Effector memory CD4-positive, alpha-beta T cell (primary cell): ENCODE measurements around the gene CDKL2.

Source experiments
- DNase-seq, 3 donors: peaks; one replicate each; pipeline ENCODE4 v3.0.0-alpha.2; 2020
- H3K27ac ChIP-seq: 2 replicates; pipeline ENCODE4 v1.7.0; 2013; ENCODE audit warnings: mild to moderate bottlenecking, low read length, moderate library complexity; ENCODE audit not compliant: insufficient read depth, poor library complexity, severe bottlenecking
- H3K27me3 ChIP-seq: replicated peaks from 2 replicates; pipeline ENCODE4 v1.7.0; 2013; ENCODE audit warnings: mild to moderate bottlenecking, low read length; ENCODE audit not compliant: insufficient read depth, control insufficient read depth, poor library complexity, severe bottlenecking
- H3K36me3 ChIP-seq: 2 replicates; pipeline ENCODE4 v1.7.0; 2013; ENCODE audit warnings: mild to moderate bottlenecking, low read length, moderate library complexity; ENCODE audit not compliant: control insufficient read depth, insufficient read depth
- H3K4me1 ChIP-seq: 2 replicates; pipeline ENCODE4 v1.7.0; 2013; ENCODE audit warnings: low read length, mild to moderate bottlenecking; ENCODE audit not compliant: control insufficient read depth, insufficient read depth, poor library complexity, severe bottlenecking
- H3K4me3 ChIP-seq: 2 replicates; pipeline ENCODE4 v1.7.0; 2013; ENCODE audit warnings: low read length, low read depth, mild to moderate bottlenecking; ENCODE audit not compliant: insufficient read depth, poor library complexity, severe bottlenecking
- H3K9me3 ChIP-seq: 2 replicates; pipeline ENCODE4 v1.7.0; 2013; ENCODE audit warnings: mild to moderate bottlenecking, low read length, moderate library complexity; ENCODE audit not compliant: control insufficient read depth
- total RNA-seq, 3 donors: gene quantifications; one replicate each; lab custom pipeline; 2026; lab: John Stamatoyannopoulos, UW

The CDKL2 gene
- 0.35 to 1.0 (median 0.77) reads per million in 3 donors for total RNA-seq

DNA sequence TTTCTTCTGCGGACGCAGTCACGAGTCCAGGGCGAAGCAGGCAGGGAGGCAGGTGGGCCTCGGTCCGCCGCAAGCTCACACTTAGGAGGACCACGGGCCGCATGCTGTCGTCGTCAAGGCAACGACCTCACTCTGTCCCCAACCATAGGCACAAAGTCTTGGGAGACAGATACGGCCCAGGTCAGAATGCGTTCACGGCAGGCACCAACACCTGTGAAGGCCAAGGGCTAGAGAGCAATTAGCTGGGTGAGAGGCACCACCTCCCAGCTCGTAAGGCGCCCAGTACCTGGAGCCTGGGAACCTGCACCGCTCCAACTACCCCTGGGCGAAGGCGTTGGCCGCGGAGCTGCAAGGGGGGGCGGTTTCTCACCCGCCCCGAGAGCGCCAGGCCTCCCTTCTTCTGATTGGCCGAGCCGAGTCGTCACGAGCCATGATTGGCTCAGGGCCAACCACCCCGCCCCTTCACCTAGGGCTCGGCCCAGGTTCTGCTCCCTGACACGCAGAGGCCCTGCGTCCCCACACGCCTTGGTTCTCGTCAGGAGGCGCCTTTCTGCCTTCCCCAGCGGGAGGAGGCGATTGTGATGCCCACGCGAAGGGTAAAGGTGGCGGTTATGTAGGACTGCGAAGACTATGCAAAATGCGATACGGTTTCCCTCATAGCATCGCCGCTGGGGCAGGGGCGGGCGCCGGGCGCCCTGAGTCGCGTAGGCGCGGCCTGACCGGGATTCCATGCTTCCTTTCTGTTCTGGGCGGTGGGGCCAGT lies at the start of gene CDKL2:
CDKL2 (minus strand) TSS at position 355 of the 763 bp plus-strand sequence. CDS start 4,540 bp downstream, outside the sequence.
- H3K36me3 ChIP-seq = no peaks in the 10 kb centered on the region
- peaks cover 4% of the 10 kb centered on the region for H3K4me1 ChIP-seq
- H3K9me3 ChIP-seq = no peaks in the 10 kb centered on the region
- no peaks in the 10 kb centered on the region for H3K27me3 ChIP-seq
- peak within 1 kb of the TSS; percentile 63 for H3K4me3 ChIP-seq
- DNase-seq = peak; percentile 89 to 92 (median 91)
- H3K27ac ChIP-seq = peak within 1 kb of the TSS; percentile 47

DNA sequence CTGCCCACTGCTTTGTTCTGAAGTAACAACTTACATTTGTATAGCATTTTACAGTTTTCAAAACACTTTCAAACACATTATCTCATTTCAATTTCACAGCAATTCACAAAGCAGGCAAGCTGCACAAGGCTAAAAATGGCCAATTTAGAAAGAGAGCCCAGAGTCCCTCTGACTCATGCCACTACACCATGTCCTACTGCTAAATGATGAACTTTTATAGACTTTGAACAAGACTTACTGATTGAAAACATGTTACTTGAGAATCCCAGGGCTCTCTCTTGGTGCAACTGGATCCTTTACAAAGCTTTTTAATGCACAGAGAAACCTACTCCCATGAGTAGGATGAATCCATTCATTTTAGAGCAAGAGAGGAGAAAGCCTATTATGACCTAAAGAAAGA lies 48.6 kb upstream of the CDKL2 start:
- Histone ChIP-seq H3K4me1 (peaks cover 10% of the 10 kb centered on the region), H3K4me3 (no peak overlapping the region), H3K27ac (no peak overlapping the region), H3K9me3 (no peaks in the 10 kb centered on the region), H3K27me3 (no peaks in the 10 kb centered on the region), H3K36me3 (no peaks in the 10 kb centered on the region)
- no peak for DNase-seq

DNA sequence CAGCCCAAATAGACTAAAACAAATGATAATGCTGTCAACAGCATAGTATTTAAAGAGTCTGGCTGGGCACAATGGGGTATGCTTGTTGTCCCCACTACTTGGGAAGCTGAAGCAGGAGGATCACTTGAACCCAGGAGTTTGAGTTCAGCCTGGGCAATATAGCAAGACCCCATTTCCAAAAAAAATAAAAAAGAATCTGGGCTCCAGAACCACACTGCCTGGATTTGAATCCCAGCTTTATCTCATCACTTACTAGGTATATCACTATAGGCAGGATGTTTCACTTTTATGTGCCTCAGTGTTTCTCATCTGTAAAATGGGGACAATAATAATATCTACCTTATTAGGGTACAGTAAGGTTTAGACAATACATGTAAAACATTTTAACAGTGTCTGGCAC lies 48.1 kb upstream of the CDKL2 start:
- no peaks in the 10 kb centered on the region for H3K9me3 ChIP-seq
- peaks cover 10% of the 10 kb centered on the region for H3K4me1 ChIP-seq
- H3K27me3 ChIP-seq = no peaks in the 10 kb centered on the region
- DNase-seq = no peak
- no peak overlapping the region for H3K27ac ChIP-seq
- H3K36me3 ChIP-seq = no peaks in the 10 kb centered on the region
- H3K4me3 ChIP-seq = no peak overlapping the region

DNA sequence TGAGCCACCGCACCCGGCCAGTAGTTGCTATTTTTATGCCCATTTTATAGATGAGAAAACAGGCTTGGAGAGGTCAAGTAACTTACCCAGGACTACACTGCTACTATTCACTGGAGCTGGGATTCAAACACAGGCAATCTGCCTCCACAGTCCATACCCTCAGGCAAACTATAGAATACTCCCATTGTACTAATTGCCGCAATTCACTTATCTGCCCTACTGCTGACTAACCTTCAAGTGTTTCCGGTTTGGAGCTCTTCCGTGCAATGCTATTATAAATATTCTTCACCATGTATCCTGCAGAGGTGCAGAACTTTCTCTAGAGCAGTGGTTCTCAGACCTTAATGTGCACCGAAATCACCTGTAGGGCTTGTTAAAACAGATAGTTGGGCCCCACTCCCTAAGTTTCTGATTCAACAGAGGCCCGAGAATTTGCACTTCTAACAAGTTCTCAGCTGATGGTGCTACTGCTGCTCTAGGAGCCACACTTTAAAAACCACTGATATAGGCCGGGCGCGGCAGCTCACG lies 44.7 kb upstream of the CDKL2 start:
- peaks cover 20% of the 10 kb centered on the region for H3K4me1 ChIP-seq
- no peak overlapping the region for H3K4me3 ChIP-seq
- no peak for DNase-seq
- H3K36me3 ChIP-seq = peaks cover 6% of the 10 kb centered on the region
- H3K27me3 ChIP-seq = no peaks in the 10 kb centered on the region
- no peak overlapping the region for H3K27ac ChIP-seq
- H3K9me3 ChIP-seq = no peaks in the 10 kb centered on the region

DNA sequence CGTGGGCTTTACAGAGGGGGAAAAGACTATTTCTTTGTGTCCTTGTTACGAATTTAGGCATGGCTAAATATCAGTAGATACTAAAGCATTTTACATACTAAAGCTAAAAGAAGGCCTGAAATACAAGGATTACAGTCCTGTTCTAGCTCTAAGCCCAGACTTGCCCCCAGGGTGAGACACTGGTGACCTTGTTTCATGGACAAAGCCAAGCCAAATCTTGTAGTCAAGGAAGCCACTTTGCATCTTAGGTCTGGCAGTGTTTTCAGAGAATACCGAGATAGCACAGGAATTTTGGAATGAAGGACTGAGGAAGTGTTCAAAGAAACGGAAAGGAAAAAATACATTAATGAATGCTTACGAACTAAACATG lies 43.6 kb upstream of the CDKL2 start:
- peaks cover 6% of the 10 kb centered on the region for H3K36me3 ChIP-seq
- no peak for DNase-seq

GRCh38 chr4:75673027-75673958 lies 43.0 kb upstream of the CDKL2 start, which contains the start of gene G3BP2:
TSS of gene G3BP2 (minus strand) at chr4:75673411. CDS start at chr4:75662025, 11,386 bp downstream.
- Histone ChIP-seq H3K36me3 (peaks cover 6% of the 10 kb centered on the region), H3K27ac (peak within 1 kb of the TSS; percentile 99), H3K4me1 (peaks cover 21% of the 10 kb centered on the region), H3K27me3 (no peaks in the 10 kb centered on the region), H3K9me3 (no peaks in the 10 kb centered on the region), H3K4me3 (peak within 1 kb of the TSS; percentile 100)
- peak; percentile 96 to 98 (median 97) for DNase-seq

More for the DNA sequence above, 43.6 kb upstream of the CDKL2 start:
- H3K4me1 ChIP-seq = peaks cover 21% of the 10 kb centered on the region
- H3K27ac ChIP-seq = peak overlapping the region; percentile 99
- H3K4me3 ChIP-seq = peak overlapping the region; percentile 100
- H3K27me3 ChIP-seq = no peaks in the 10 kb centered on the region
- no peaks in the 10 kb centered on the region for H3K9me3 ChIP-seq

GRCh38 chr4:75672461-75673026 lies 42.2 kb upstream of the CDKL2 start:
- H3K4me3 ChIP-seq = peak overlapping the region; percentile 100
- peak overlapping the region; percentile 99 for H3K27ac ChIP-seq
- no peaks in the 10 kb centered on the region for H3K27me3 ChIP-seq
- peaks cover 21% of the 10 kb centered on the region for H3K4me1 ChIP-seq
- peak; percentile 55 to 70 (median 64) for DNase-seq
- H3K9me3 ChIP-seq = no peaks in the 10 kb centered on the region
- H3K36me3 ChIP-seq = peaks cover 6% of the 10 kb centered on the region

DNA sequence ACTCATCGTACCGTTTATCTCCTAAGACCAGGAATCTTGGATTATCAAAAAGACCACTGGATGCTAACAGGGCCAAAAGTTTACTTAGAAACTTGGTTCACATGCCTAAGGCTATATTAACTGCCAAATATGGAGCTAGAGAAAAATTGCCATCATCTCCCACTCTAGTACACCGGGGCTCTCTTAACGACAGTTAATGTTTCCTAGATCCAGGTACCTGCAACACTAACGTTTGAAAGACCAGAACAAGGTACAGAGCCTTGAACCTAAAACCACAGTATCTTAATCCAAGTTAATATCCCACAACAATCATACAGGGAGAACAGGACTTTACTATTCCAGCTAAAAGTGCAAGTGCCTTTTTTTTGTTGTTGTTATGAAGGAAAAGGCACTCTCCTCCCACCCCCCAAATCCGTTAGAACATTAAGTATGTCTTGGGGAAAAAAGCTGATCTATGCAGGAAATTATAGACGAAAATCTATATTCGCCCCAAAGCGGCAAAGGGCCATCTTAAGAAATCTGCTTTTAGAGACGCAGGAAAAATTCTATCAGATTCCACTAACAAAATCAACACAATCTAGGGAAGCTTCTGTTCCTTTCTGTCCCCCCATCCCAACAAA lies 41.6 kb upstream of the CDKL2 start:
- H3K27me3 ChIP-seq = no peaks in the 10 kb centered on the region
- H3K4me1 ChIP-seq = peaks cover 24% of the 10 kb centered on the region
- H3K36me3 ChIP-seq = peaks cover 6% of the 10 kb centered on the region
- H3K9me3 ChIP-seq = no peaks in the 10 kb centered on the region
- H3K4me3 ChIP-seq = peak overlapping the region; percentile 100
- H3K27ac ChIP-seq = peak overlapping the region; percentile 99
- DNase-seq = no peak

- H3K27me3 ChIP-seq = no peaks in the 10 kb centered on the region
- no peaks in the 10 kb centered on the region for H3K9me3 ChIP-seq
- peaks cover 6% of the 10 kb centered on the region for H3K36me3 ChIP-seq
- no peak overlapping the region for H3K27ac ChIP-seq
- no peak for DNase-seq
- H3K4me1 ChIP-seq = peaks cover 32% of the 10 kb centered on the region
- H3K4me3 ChIP-seq = no peak overlapping the region
These were observed 38.3 kb upstream of the CDKL2 start for GRCh38 chr4:75668596-75668995.
